Natural killer cell (primary cell): Measurements from ENCODE around the gene GNGT2. TPM values are rescaled to one million over a fixed set of nuclear protein-coding genes. Genes with fewer than 3 reads are reported as not detected.
A peak's percentile ranks its signal among the peaks of the same experiment; 100 is the strongest.
"Not testable (repeated sequence)": the region's sequence is repeated elsewhere in the genome, so short reads cannot be mapped to it uniquely, and the experiment has no call there.

Source experiments
- ATAC-seq, 3 donors: fragments of 150-1000 bp in 2 of 3; fragments of 200-7000 bp in 1 of 3; cut with Tn5 transposase; 1 replicate in 1 of 3; 2 replicates in 2 of 3; pipeline ENCODE4 v1.10.0; 2021; ENCODE audit warnings: mild to moderate bottlenecking in 2 of 3, moderate library complexity in 2 of 3
- DNase-seq, 2 donors: peaks; one replicate each; pipeline versions ENCODE4 v3.0.0 to v3.0.0-alpha.2; 2013 to 2021; ENCODE audit warnings: mixed read lengths in 1 of 2
- H3K27ac ChIP-seq: one replicate; pipeline ENCODE4 v1.5.1; 2013; ENCODE audit warnings: mild to moderate bottlenecking, low read length
- H3K27me3 ChIP-seq: one replicate; pipeline ENCODE4 v1.6.1; 2013; ENCODE audit warnings: low read length; ENCODE audit not compliant: control insufficient read depth, insufficient read depth
- H3K36me3 ChIP-seq: one replicate; pipeline ENCODE4 v1.6.1; 2013; ENCODE audit warnings: low read length; ENCODE audit not compliant: control insufficient read depth, insufficient read depth
- H3K4me1 ChIP-seq: one replicate; pipeline ENCODE4 v1.6.1; 2013; ENCODE audit warnings: low read length; ENCODE audit not compliant: control insufficient read depth, insufficient read depth
- H3K4me3 ChIP-seq: one replicate; pipeline ENCODE4 v1.5.1; 2013; ENCODE audit warnings: low read length
- H3K9me3 ChIP-seq: one replicate; pipeline ENCODE4 v1.6.1; 2013; ENCODE audit warnings: low read length; ENCODE audit not compliant: control insufficient read depth, insufficient read depth
- H3K27ac Mint-ChIP-seq, 2 donors: one replicate each; pipeline ENCODE4 v1.8.0; 2022; ENCODE audit warnings: mild to moderate bottlenecking in 2 of 2, mixed read lengths in 2 of 2, moderate library complexity in 1 of 2
- H3K27me3 Mint-ChIP-seq, 2 donors: one replicate each; pipeline ENCODE4 v1.8.0; 2022; ENCODE audit warnings: low read depth in 2 of 2, mixed read lengths in 2 of 2
- H3K36me3 Mint-ChIP-seq: one replicate; pipeline ENCODE4 v1.8.0; 2022; ENCODE audit warnings: mixed read lengths
- H3K4me1 Mint-ChIP-seq, 2 donors: one replicate each; pipeline ENCODE4 v1.8.0; 2022; ENCODE audit warnings: mixed read lengths in 2 of 2
- H3K4me3 Mint-ChIP-seq: one replicate; pipeline ENCODE4 v1.8.0; 2022; ENCODE audit warnings: mild to moderate bottlenecking, moderate library complexity, mixed read lengths
- H3K9me3 Mint-ChIP-seq, 2 donors: one replicate each; pipeline ENCODE4 v1.8.0; 2022; ENCODE audit warnings: mixed read lengths in 2 of 2
- CTCF ChIP-seq: fragments of 200-600 bp; IDR thresholded peaks from one replicate; pipeline ENCODE4 v1.8.0; 2022; ENCODE audit warnings: antibody characterized with exemption
- WGBS: methylation state at CpG from one replicate; pipeline ENCODE4 v1.1.7; 2013; ENCODE audit warnings: missing lambda C conversion rate; ENCODE audit not compliant: insufficient coverage; 5-methylcytosine and 5-hydroxymethylcytosine counted together
- intact Hi-C: fragments of 100-400 bp; cut with micrococcal nuclease; formaldehyde crosslinking; loops from one replicate; pipeline ENCODE4 v1.14.2; 2022
- total RNA-seq, 4 donors: library from RNA; stranded (reverse); fragments of 120-200 nt in 1 of 4; gene quantifications; one replicate each; pipeline versions ENCODE4 v1.2.3 to v1.2.4, GENCODE V29; 2013 to 2022

Gene GNGT2
- total RNA-seq, 3 donors from 2014 or later (not counting 1 experiment from before 2014, with no cell fraction given): 35.8 to 41.6 (median 39.4) TPM

DNA sequence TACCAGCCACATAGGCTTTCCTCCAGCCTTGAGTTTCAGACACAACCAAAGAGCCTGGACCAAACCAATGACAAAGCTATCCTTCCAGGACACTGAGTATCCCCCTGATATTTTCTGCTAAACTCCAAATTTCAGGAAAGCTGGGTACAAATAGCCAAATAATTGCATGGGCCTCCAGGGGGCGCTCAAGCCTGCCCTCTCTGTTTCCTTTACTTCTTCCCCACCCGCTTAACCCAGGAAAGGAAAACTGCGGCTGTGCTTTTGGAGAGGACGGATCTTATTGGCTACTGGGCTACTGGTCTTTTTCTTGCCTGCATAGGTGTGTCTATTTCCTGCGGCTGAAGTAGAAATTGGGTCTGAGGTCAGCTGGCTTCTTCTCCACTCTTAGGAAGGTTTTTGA, 30.1 kb downstream of the GNGT2 start:
- WGBS: 0% methylated on average over 2 of the region's 5 CpGs
- H3K27me3 ChIP-seq: no peaks in the 10 kb centered on the region
- H3K4me1 ChIP-seq: peaks cover 16% of the 10 kb centered on the region
- H3K27ac ChIP-seq: no peak overlapping the region
- no peak overlapping the region for H3K4me3 ChIP-seq
- DNase-seq: peak; percentile 66 to 84
- H3K27ac Mint-ChIP-seq: peak overlapping the region in 1 of 2 donors; percentile 56
- intact Hi-C loops: loop anchor here (1.0 to 10.0 kb wide), 4 partner anchors 47 to 214 kb away; no protein-coding TSS in a partner anchor
- peaks cover 0 to 7% of the 10 kb centered on the region in 2 donors for H3K9me3 Mint-ChIP-seq
- peaks cover 15% of the 10 kb centered on the region for H3K36me3 Mint-ChIP-seq
- H3K27me3 Mint-ChIP-seq: peaks cover 3% of the 10 kb centered on the region in 2 donors
- peaks cover 28% of the 10 kb centered on the region for H3K9me3 ChIP-seq
- ATAC-seq: peak; percentile 69 to 73 (median 72)
- H3K4me1 Mint-ChIP-seq: peaks cover 9 to 13% of the 10 kb centered on the region in 2 donors
- H3K4me3 Mint-ChIP-seq: peak overlapping the region; percentile 67
- TF ChIP-seq CTCF: peak; percentile 98
- no peaks in the 10 kb centered on the region for H3K36me3 ChIP-seq

DNA sequence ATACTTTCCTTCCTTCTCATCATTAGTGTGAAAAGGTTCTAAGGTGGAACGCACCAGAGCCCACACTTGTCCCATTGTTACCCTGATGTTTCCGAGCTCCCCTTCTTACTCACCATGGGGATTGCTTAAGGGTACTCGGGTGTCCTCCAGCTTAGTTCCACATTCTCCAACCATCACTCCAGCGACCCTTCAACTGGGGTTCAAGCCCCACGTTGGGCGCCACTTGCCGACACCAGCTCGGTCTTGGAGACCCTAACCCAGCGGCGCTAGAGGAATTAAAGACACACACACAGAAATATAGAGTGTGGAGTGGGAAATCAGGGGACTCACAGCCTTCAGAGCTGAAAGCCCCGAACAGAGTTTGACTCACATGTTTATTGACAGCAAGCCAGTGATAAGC, 34.4 kb downstream of the GNGT2 start:
- 93% methylated on average over 5 of the region's 11 CpGs for WGBS
- peaks cover 18 to 43% of the 10 kb centered on the region in 2 donors for H3K27me3 Mint-ChIP-seq
- peaks cover 0 to 11% of the 10 kb centered on the region in 2 donors for H3K9me3 Mint-ChIP-seq
- H3K27ac Mint-ChIP-seq, H3K36me3 ChIP-seq, H3K4me3 Mint-ChIP-seq, intact Hi-C loops, H3K4me1 Mint-ChIP-seq, H3K27me3 ChIP-seq, H3K4me3 ChIP-seq, ATAC-seq, H3K27ac ChIP-seq, DNase-seq: not testable (repeated sequence)
- Histone ChIP-seq H3K9me3 (peaks cover 25% of the 10 kb centered on the region), H3K4me1 (peaks cover 11% of the 10 kb centered on the region)
- peaks cover 40% of the 10 kb centered on the region for H3K36me3 Mint-ChIP-seq

GRCh38 chr17:49170711-49171110, 39.7 kb downstream of the GNGT2 start:
- ATAC-seq, H3K4me1 Mint-ChIP-seq, H3K27ac Mint-ChIP-seq, intact Hi-C loops, H3K9me3 Mint-ChIP-seq, H3K36me3 ChIP-seq, DNase-seq, H3K4me1 ChIP-seq, H3K4me3 Mint-ChIP-seq, H3K9me3 ChIP-seq, H3K27ac ChIP-seq, H3K4me3 ChIP-seq: not testable (repeated sequence)
- Mint-ChIP-seq H3K36me3 (peaks cover 29% of the 10 kb centered on the region), H3K27me3 (peaks cover 50 to 84% of the 10 kb centered on the region in 2 donors)
- WGBS: 92% methylated on average over 2 of the region's 3 CpGs
- H3K27me3 ChIP-seq: peaks cover 16% of the 10 kb centered on the region

GRCh38 chr17:49170216-49170615, 40.2 kb downstream of the GNGT2 start:
- H3K27ac Mint-ChIP-seq: no peak overlapping the region
- intact Hi-C loops: no loop called here
- peaks cover 24% of the 10 kb centered on the region for H3K36me3 Mint-ChIP-seq
- Histone ChIP-seq H3K9me3 (peaks cover under 1% of the 10 kb centered on the region), H3K4me3 (no peak overlapping the region), H3K27me3 (peaks cover 17% of the 10 kb centered on the region), H3K27ac (no peak overlapping the region), H3K36me3 (no peaks in the 10 kb centered on the region), H3K4me1 (no peaks in the 10 kb centered on the region)
- 85% methylated on average over 2 of the region's 2 CpGs for WGBS
- H3K27me3 Mint-ChIP-seq: peaks cover 54 to 82% of the 10 kb centered on the region in 2 donors
- H3K4me1 Mint-ChIP-seq: no peaks in the 10 kb centered on the region
- no peak for DNase-seq
- TF ChIP-seq CTCF: no peak
- no peak overlapping the region for H3K4me3 Mint-ChIP-seq
- peaks cover 0 to 2% of the 10 kb centered on the region in 2 donors for H3K9me3 Mint-ChIP-seq
- ATAC-seq: peak in 1 of 3 donors; percentile 17
